ENCODE measurements around the gene CCDC141.

DNA sequence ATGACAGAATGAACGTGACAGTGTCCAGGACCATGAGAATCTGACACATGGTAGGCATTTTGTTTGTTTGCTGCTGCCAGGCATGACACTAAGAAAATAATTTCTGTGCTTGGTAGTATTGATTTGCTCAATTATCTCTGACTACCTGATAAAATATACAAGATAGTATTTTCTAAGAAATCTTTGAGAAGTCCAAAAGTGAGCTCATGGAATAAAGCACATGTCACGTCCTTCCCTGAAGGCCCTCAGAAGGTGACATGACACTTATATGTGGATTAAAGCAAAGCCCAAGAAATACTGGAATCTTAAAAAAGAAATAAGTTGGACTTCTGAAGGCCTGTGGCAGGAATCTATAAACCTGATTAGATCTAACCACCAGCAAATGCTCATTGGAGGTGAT is 238.9 kb downstream of the CCDC141 start:
- TF ChIP-seq CTCF (IDR thresholded peaks at IDR 0.05), result no peak
- TF ChIP-seq POLR2A (IDR thresholded peaks at IDR 0.05), result no peak
- no peak for TF ChIP-seq POLR2AphosphoS5 (IDR thresholded peaks at IDR 0.05)
- TF ChIP-seq EP300 (IDR thresholded peaks at IDR 0.05), result no peak

Data from upper lobe of left lung (tissue), 4 donors.